Glutamatergic neuron (in vitro differentiated cells): ENCODE data around the gene DCLK3. TPM values are rescaled to one million over a fixed set of nuclear protein-coding genes. Genes with fewer than 3 reads are reported as not detected.

ENCODE experiments used
- DNase-seq: peaks from one replicate; pipeline ENCODE4 v3.0.0; 2022
- H3K27ac Mint-ChIP-seq: one replicate; pipeline ENCODE4 v1.8.0; 2020; ENCODE audit warnings: mild to moderate bottlenecking, mixed read lengths, inconsistent platforms; ENCODE audit not compliant: unreplicated experiment
- H3K27me3 Mint-ChIP-seq: one replicate; pipeline ENCODE4 v1.8.0; 2020; ENCODE audit warnings: mild to moderate bottlenecking, moderate library complexity, mixed read lengths, inconsistent platforms; ENCODE audit not compliant: unreplicated experiment
- H3K36me3 Mint-ChIP-seq: one replicate; pipeline ENCODE4 v1.8.0; 2020; ENCODE audit warnings: mild to moderate bottlenecking, mixed read lengths, inconsistent platforms; ENCODE audit not compliant: unreplicated experiment
- H3K4me1 Mint-ChIP-seq: one replicate; pipeline ENCODE4 v1.8.0; 2020; ENCODE audit warnings: mild to moderate bottlenecking, low read depth, mixed read lengths, inconsistent platforms; ENCODE audit not compliant: unreplicated experiment
- H3K4me3 Mint-ChIP-seq: one replicate; pipeline ENCODE4 v1.8.0; 2020; ENCODE audit warnings: mild to moderate bottlenecking, mixed read lengths, inconsistent platforms; ENCODE audit not compliant: unreplicated experiment
- H3K9me3 Mint-ChIP-seq: one replicate; pipeline ENCODE4 v1.8.0; 2020; ENCODE audit warnings: mild to moderate bottlenecking, moderate library complexity, mixed read lengths, inconsistent platforms; ENCODE audit not compliant: unreplicated experiment
- long read RNA-seq: library from polyadenylated mRNA; unstranded; transcript quantifications from one replicate; pipeline ENCODE4 v2.0.0, GENCODE V29; 2020; ENCODE audit not compliant: unreplicated experiment
- total RNA-seq: library from RNA; stranded (reverse); fragmentation: NEBNext Ultra II Directional; extraction: Animal tissue kit (Norgen Biotek cat#: 25700); gene quantifications from one replicate; pipeline ENCODE4 v1.2.1, GENCODE V29; 2021; ENCODE audit not compliant: unreplicated experiment
- TF ChIP-seq, protein P1 (sequence below): fragments of 200-600 bp; sonication (generic); IDR thresholded peaks from one replicate; pipeline ENCODE4 v1.5.0; 2021; ENCODE audit not compliant: partially characterized antibody, unreplicated experiment

Gene DCLK3
- total RNA-seq, result not detected
- long read RNA-seq, result 0 reads

DNA sequence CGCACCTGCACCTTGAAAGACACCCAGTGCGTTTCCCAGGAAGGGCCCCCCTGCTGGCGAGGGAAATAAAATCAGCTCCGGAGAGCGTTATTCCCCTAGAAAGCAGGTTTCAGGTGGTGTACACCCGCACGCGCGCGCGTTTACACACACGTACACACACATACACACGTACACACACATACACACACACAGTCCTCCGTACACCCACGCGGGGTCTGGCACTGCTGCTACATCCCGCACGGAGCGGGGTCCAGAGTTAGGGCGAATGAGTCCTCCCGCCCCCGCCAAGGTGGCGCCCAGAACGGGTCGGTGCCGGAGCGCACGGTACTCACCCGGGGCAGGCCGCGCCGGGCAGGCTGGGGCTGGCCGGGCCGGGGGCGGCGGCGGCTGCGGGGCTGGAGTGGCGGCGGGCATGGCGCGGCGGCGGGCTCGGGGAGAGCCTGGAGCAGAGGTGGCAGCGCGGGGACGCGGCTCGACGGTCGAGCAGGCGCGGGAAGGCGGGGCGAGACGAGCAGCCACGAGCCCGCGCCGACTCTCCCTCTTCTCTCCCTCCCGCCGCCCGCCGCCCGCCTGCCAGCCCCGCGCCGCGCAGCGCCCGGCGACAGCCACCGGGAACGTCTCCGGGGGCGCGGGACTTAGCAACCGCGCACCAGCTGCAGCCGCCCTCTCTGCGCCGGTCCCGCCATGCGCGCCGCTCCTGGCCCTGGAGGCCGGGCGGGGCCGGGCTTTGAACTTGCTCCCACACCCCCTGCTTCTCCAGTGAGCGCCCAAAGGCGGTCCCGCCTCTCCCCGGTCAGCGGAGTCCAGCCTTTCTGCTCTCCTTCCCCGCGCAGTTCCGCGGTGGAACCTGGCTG, at the start of gene DCLK3:
DCLK3 (minus strand) TSS at position 704 of the 854 bp plus-strand sequence; CDS start at position 414, 290 bp downstream.
- Mint-ChIP-seq H3K36me3 (peaks cover 11% of the 10 kb centered on the region), H3K4me1 (no peaks in the 10 kb centered on the region), H3K27ac (no peak within 1 kb of the TSS), H3K9me3 (peaks cover 8% of the 10 kb centered on the region), H3K27me3 (peaks cover 21% of the 10 kb centered on the region), H3K4me3 (peak within 1 kb of the TSS; percentile 90)
- peak; percentile 61 for DNase-seq
- TF ChIP-seq, protein P1, sequence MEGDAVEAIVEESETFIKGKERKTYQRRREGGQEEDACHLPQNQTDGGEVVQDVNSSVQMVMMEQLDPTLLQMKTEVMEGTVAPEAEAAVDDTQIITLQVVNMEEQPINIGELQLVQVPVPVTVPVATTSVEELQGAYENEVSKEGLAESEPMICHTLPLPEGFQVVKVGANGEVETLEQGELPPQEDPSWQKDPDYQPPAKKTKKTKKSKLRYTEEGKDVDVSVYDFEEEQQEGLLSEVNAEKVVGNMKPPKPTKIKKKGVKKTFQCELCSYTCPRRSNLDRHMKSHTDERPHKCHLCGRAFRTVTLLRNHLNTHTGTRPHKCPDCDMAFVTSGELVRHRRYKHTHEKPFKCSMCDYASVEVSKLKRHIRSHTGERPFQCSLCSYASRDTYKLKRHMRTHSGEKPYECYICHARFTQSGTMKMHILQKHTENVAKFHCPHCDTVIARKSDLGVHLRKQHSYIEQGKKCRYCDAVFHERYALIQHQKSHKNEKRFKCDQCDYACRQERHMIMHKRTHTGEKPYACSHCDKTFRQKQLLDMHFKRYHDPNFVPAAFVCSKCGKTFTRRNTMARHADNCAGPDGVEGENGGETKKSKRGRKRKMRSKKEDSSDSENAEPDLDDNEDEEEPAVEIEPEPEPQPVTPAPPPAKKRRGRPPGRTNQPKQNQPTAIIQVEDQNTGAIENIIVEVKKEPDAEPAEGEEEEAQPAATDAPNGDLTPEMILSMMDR, result peak; percentile 30

DNA sequence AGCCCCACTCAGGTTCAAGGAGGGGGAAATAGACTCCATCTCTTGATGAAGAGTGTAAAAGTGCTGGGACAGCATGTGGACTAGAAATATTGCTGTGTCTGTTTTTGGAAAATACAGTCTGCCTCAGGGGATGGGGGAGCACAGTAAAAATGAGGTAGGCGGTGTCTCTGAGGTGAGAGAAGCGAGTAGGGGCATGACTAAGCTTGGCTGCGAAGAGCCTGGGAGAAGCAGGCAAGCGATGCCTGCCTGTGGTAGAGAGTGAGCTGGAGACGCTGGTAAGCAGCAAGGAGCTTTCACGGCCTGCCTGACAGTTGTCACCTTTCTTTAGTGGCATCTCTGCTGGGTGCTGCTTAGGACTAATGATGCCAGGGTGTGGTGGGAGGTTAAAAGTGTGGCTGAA, 49.0 kb upstream of the DCLK3 start:
- no peak overlapping the region for H3K4me3 Mint-ChIP-seq
- no peaks in the 10 kb centered on the region for H3K36me3 Mint-ChIP-seq
- no peaks in the 10 kb centered on the region for H3K27me3 Mint-ChIP-seq
- peaks cover 15% of the 10 kb centered on the region for H3K9me3 Mint-ChIP-seq
- no peak overlapping the region for H3K27ac Mint-ChIP-seq
- peaks cover 26% of the 10 kb centered on the region for H3K4me1 Mint-ChIP-seq
- TF ChIP-seq, protein P1, result no peak
- no peak for DNase-seq

DNA sequence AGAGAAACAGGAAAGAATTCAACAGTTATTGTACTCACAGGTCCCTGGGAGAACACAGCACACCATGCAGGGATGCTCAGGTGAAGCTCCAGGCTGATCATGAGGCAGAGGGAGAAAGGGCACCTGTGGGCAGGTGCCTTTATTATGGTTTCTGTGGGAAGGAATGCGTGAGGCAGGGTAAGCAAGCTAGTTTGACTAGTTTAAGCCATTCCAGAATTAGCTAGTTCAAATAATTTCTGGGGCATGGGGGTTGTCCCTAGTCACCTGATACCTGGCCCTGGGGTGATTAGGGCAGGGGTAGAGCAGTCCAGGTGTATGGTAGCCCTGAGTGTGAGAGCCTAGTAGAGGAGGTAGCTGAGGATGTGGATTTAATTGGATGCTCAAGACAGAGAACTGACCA, 47.9 kb upstream of the DCLK3 start:
- Mint-ChIP-seq H3K36me3 (no peaks in the 10 kb centered on the region), H3K9me3 (peaks cover 12% of the 10 kb centered on the region), H3K27ac (no peak overlapping the region), H3K4me1 (peaks cover 16% of the 10 kb centered on the region), H3K27me3 (no peaks in the 10 kb centered on the region), H3K4me3 (no peak overlapping the region)
- no peak for DNase-seq
- TF ChIP-seq, protein P1, result no peak

DNA sequence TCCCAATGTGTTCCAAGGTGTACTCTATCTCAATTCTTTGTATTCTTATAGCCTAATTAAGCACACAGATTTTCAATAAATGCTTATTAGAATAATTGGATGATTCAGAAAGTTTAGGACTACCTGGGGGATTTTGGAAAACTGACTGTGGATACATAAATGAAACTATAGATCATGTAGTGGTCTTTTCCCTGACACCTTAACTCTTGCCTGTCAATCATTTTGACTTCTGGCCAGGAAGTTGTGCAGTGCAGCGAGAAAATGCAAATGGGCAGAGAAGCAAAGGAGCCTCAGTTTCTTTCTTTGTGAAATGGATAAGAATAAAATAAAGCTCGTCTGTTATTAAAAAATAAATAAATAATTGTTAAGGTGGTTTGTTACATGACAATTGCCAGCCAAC, 47.4 kb upstream of the DCLK3 start:
- peaks cover 11% of the 10 kb centered on the region for H3K4me1 Mint-ChIP-seq
- DNase-seq, result no peak
- H3K27ac Mint-ChIP-seq, result no peak overlapping the region
- peaks cover 8% of the 10 kb centered on the region for H3K9me3 Mint-ChIP-seq
- TF ChIP-seq, protein P1, result no peak
- no peaks in the 10 kb centered on the region for H3K36me3 Mint-ChIP-seq
- no peak overlapping the region for H3K4me3 Mint-ChIP-seq
- no peaks in the 10 kb centered on the region for H3K27me3 Mint-ChIP-seq
